Colonic mucosa (tissue), 4 donors: ENCODE data around the gene LRRN4CL. TPM values are rescaled to one million over a fixed set of nuclear protein-coding genes. Genes with fewer than 3 reads are reported as not detected.
A peak's percentile ranks its signal among the peaks of the same experiment; 100 is the strongest.

Experiments
- DNase-seq: peaks from one replicate; pipeline ENCODE4 v3.0.0-alpha.2; 2020
- H3K27ac ChIP-seq: fragments of 200-600 bp; one replicate; pipeline ENCODE4 v1.8.0; 2021
- H3K27me3 ChIP-seq: fragments of 200-600 bp; one replicate; pipeline ENCODE4 v1.8.0; 2021
- H3K36me3 ChIP-seq: fragments of 200-600 bp; one replicate; pipeline ENCODE4 v1.8.0; 2021
- H3K4me1 ChIP-seq: fragments of 200-600 bp; one replicate; pipeline ENCODE4 v1.8.0; 2021; ENCODE audit warnings: mild to moderate bottlenecking
- H3K4me3 ChIP-seq: fragments of 200-600 bp; one replicate; pipeline ENCODE4 v1.8.0; 2021
- H3K9ac ChIP-seq, 2 donors: one replicate each; pipeline ENCODE4 v1.7.0; 2013; ENCODE audit warnings: control low read depth in 2 of 2, low read depth in 2 of 2, low read length in 2 of 2
- H3K9me3 ChIP-seq: fragments of 200-600 bp; one replicate; pipeline ENCODE4 v1.8.0; 2021
- intact Hi-C: fragments of 100-400 bp; cut with DNase I; formaldehyde crosslinking; loops from one replicate; pipeline ENCODE4 v1.14.1; 2022
- total RNA-seq, 2 donors: library from RNA; stranded (reverse); fragmentation: NEBNext Ultra II Directional in 1 of 2; extraction: Animal tissue kit (Norgen Biotek cat#: 25700) in 1 of 2; gene quantifications; one replicate each; pipeline ENCODE4 v1.2.1, GENCODE V29; 2021
- TF ChIP-seq, protein P1 (sequence below): fragments of 200-600 bp; IDR thresholded peaks from one replicate; pipeline ENCODE4 v1.8.0; 2022; ENCODE audit warnings: antibody characterized with exemption, mild to moderate bottlenecking
- donor health status: healthy.
- donor health status: DM: no; HTN: no; CAD: no.
- donor health status: DM: no; HTN: no; CAD: no.

The LRRN4CL gene
- total RNA-seq, 2 donors from 2014 or later, result 0.82 to 3.3 TPM

DNA sequence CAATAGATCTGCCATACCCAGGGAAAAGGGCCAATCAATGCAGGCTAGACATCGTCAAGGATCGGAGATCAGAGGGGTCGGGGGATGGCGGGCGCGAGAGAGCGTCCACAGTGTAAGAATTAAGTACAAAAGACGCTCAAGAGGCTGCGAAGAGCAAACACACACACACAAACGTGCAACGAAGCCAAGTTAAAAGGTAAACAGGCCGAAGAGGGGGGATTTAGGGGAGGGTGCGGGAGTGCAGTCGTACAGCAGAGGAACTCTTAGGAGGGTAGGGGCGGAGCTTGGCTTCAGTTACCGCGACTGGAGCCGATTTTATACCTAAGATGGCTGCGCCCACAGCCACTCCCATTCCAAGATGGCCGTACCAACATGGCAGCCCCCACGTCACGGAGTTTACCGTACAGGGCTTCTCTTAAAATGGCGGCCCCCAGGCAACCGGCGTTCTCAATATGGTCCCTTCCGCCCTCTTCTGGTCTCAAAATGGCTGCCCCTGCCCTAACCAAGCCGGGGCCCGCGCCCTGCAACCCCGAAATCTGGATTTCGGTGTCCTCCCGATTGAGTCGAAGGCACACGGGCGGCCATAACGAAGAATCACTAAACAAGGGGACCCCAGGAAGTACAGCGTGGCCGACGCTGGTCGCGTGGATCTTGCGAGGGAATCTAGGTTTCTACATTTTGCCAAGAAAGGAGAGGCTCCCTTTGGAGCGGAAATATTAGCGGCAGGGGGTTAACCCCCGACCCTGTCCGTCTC is 20.1 kb upstream of the LRRN4CL start:
- intact Hi-C loops, result no loop called here
- peaks cover 8% of the 10 kb centered on the region for H3K4me1 ChIP-seq

DNA sequence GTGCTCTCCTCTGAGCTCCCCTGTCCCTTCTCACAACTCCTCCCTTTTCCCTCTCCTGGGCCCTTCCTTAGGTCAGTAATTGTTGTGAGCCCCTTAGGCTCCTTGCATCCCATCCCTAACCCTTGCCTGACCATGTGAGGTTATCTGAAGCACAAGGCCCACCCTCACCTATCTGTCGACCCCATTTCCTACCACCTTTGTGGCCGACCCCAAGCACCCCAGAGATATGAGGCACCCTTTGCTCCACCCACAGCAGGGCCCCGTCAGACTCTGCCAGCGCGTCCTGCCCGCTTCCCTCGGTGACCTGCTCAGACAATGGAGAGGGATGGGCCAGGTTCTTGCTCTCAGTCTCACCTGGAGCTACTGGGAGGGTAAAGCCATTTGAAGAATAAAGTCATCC is 19.5 kb upstream of the LRRN4CL start:
- H3K4me1 ChIP-seq, result peaks cover 8% of the 10 kb centered on the region
- DNase-seq, result peak; percentile 59
- no peaks in the 10 kb centered on the region for H3K27me3 ChIP-seq
- no peaks in the 10 kb centered on the region for H3K9me3 ChIP-seq
- intact Hi-C loops, result no loop called here
- peak overlapping the region; percentile 75 to 95 for H3K9ac ChIP-seq
- no peaks in the 10 kb centered on the region for H3K36me3 ChIP-seq
- TF ChIP-seq, protein P1, sequence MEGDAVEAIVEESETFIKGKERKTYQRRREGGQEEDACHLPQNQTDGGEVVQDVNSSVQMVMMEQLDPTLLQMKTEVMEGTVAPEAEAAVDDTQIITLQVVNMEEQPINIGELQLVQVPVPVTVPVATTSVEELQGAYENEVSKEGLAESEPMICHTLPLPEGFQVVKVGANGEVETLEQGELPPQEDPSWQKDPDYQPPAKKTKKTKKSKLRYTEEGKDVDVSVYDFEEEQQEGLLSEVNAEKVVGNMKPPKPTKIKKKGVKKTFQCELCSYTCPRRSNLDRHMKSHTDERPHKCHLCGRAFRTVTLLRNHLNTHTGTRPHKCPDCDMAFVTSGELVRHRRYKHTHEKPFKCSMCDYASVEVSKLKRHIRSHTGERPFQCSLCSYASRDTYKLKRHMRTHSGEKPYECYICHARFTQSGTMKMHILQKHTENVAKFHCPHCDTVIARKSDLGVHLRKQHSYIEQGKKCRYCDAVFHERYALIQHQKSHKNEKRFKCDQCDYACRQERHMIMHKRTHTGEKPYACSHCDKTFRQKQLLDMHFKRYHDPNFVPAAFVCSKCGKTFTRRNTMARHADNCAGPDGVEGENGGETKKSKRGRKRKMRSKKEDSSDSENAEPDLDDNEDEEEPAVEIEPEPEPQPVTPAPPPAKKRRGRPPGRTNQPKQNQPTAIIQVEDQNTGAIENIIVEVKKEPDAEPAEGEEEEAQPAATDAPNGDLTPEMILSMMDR, result no peak
- H3K4me3 ChIP-seq, result peak overlapping the region; percentile 49
- peak overlapping the region; percentile 91 for H3K27ac ChIP-seq

More for the DNA sequence above, 20.1 kb upstream of the LRRN4CL start:
- Histone ChIP-seq H3K27ac (peak overlapping the region; percentile 91), H3K36me3 (no peaks in the 10 kb centered on the region), H3K27me3 (no peaks in the 10 kb centered on the region), H3K9ac (peak overlapping the region; percentile 75 to 95), H3K4me3 (peak overlapping the region; percentile 49), H3K9me3 (no peaks in the 10 kb centered on the region)
- TF ChIP-seq, protein P1, result no peak
- DNase-seq, result peak; percentile 97

DNA sequence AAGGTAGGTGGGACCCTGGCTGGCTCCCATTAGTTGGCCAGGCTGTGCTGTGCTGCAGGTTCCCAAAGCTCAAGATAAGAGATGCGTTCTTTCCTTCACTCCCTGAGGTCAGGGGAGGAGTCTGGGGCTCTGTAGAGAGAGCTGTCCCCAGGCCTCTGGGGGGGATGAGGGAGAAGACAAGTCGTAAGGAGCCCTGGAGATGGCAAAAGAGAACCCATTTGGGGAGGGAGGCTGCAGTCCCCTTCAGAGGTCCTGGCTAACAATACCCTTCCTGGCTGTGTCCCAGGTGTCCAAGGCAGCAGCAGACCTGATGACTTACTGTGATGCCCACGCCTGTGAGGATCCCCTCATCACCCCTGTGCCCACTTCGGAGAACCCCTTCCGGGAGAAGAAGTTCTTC is 19.1 kb upstream of the LRRN4CL start:
- no peaks in the 10 kb centered on the region for H3K27me3 ChIP-seq
- peak overlapping the region; percentile 75 to 95 for H3K9ac ChIP-seq
- H3K36me3 ChIP-seq, result no peaks in the 10 kb centered on the region
- peak overlapping the region; percentile 49 for H3K4me3 ChIP-seq
- no peak for DNase-seq
- intact Hi-C loops, result no loop called here
- no peaks in the 10 kb centered on the region for H3K9me3 ChIP-seq
- peak overlapping the region; percentile 91 for H3K27ac ChIP-seq
- H3K4me1 ChIP-seq, result peaks cover 8% of the 10 kb centered on the region
- TF ChIP-seq, protein P1, result no peak

DNA sequence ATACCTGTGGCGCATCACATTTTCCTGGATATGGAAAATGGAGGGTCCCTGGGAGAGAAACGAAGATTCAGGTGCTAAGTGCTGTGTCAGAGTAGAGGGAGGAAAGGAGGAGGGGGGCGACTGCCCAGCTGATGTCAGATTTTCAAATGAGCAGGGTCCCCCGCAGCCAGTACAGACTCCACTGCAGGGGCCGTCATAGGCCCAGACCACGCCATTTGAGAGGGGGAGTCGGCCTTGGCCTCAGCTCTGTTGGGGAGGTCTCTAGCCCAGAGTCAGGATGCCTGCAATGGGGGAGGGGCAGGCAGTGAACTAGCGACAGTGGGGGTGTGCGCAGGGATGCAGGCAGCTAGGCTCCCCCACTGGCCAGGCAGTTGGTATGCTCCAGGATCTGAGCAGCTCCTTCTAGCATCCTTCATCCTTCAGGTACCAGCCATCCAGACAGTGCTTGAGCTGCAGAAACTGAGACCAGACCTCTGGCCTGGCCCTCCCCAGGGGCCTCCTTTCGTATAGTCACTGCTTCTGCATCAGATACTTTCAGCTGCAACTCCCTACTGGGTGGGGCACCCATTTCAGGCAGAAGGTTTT is 18.0 kb upstream of the LRRN4CL start, which contains the start of the genes BSCL2 and GNG3:
Gene BSCL2, minus strand, starts transcription at position 148 of the 585 bp plus-strand sequence. CDS start 229 bp downstream, outside the sequence.
Gene GNG3, plus strand, starts transcription at position 400 of the 585 bp plus-strand sequence. CDS start 620 bp downstream, outside the sequence.
- Histone ChIP-seq H3K4me3 (peak within 1 kb of the TSS; percentile 71), H3K9me3 (no peaks in the 10 kb centered on the region), H3K27me3 (no peaks in the 10 kb centered on the region), H3K36me3 (no peaks in the 10 kb centered on the region), H3K9ac (peak within 1 kb of the TSS; percentile 75 to 95), H3K27ac (peak within 1 kb of the TSS; percentile 91), H3K4me1 (peaks cover 8% of the 10 kb centered on the region)
- TF ChIP-seq, protein P1, result no peak
- DNase-seq, result no peak
- intact Hi-C loops, result no loop called here

DNA sequence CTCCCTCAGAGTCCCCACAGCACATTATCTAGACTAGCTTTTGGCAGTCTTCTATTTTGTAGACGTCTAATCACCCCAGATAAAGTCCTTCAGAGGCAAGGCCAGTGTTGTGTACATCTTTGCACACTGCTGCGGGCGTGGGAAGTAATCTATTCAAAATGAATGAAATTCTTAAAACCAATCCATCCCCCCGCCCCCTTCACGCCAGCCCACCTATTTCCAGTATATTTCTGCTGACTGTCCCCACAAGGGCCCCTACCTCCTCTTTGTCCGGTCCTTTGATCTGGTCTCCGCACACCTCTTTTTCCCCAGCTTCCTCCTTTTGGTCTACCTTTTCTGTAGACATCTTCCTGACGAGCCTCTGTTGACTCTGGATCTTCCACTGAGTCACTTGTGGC is 17.5 kb upstream of the LRRN4CL start:
- Histone ChIP-seq H3K9me3 (no peaks in the 10 kb centered on the region), H3K9ac (peak overlapping the region; percentile 64 to 95), H3K27me3 (no peaks in the 10 kb centered on the region), H3K27ac (peak overlapping the region; percentile 82), H3K36me3 (no peaks in the 10 kb centered on the region), H3K4me1 (peaks cover 8% of the 10 kb centered on the region), H3K4me3 (peak overlapping the region; percentile 71)
- no peak for DNase-seq
- intact Hi-C loops, result no loop called here
- TF ChIP-seq, protein P1, result no peak
